C4-2B (cell line): ENCODE data around the gene DUSP21.

Experiments
- ZFX ChIP-seq: fragments of 450-650 bp; IDR thresholded peaks from 2 replicates; pipeline ENCODE4 v1.6.1; 2017
- TF ChIP-seq, protein P1 (sequence below): fragments of 450-650 bp; conservative IDR thresholded peaks from 2 replicates; pipeline ENCODE4 v1.5.1; 2017; ENCODE audit warnings: mild to moderate bottlenecking

DNA sequence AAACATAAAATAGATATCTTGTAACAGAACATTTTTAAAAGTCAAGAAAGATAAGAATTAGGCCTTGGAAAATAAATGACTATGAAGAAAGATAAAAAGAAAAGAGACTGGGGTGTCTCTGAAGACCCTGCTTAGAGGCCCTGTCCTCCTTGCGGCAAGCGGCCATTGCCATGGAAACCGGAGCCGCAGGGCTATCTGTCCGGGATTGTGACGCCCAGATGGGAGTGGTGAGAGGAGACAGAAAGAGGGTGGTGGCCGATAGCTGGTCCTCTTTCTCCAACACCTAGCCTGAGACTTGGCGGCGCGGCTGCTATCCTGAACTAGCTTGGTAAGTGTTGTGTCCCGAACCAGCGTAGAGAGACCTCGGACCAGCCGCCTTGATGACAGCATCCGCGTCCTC lies at the start of gene DUSP21:
- TF ChIP-seq, protein P1, sequence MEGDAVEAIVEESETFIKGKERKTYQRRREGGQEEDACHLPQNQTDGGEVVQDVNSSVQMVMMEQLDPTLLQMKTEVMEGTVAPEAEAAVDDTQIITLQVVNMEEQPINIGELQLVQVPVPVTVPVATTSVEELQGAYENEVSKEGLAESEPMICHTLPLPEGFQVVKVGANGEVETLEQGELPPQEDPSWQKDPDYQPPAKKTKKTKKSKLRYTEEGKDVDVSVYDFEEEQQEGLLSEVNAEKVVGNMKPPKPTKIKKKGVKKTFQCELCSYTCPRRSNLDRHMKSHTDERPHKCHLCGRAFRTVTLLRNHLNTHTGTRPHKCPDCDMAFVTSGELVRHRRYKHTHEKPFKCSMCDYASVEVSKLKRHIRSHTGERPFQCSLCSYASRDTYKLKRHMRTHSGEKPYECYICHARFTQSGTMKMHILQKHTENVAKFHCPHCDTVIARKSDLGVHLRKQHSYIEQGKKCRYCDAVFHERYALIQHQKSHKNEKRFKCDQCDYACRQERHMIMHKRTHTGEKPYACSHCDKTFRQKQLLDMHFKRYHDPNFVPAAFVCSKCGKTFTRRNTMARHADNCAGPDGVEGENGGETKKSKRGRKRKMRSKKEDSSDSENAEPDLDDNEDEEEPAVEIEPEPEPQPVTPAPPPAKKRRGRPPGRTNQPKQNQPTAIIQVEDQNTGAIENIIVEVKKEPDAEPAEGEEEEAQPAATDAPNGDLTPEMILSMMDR: no peak
- no peak for TF ChIP-seq ZFX
